Measurements from ENCODE around the gene TRAPPC2L.

- TF ChIP-seq CTCF (conservative IDR thresholded peaks at IDR 0.05; ENCODE audit: low read depth in 2 of 2) (no peak), EZH2phosphoT487 (IDR thresholded peaks at IDR 0.05; ENCODE audit: unreplicated experiment) (no peak), POLR2AphosphoS5 (IDR thresholded peaks at IDR 0.05; ENCODE audit: low read depth) (no peak), EZH2 (IDR thresholded peaks at IDR 0.05; ENCODE audit: low read depth, unreplicated experiment) (no peak), CREB1 (CRISPR knock-in tag; IDR thresholded peaks at IDR 0.05; ENCODE audit: low read depth) (no peak), REST (IDR thresholded peaks at IDR 0.05; ENCODE audit: unreplicated experiment) (no peak), JUNB (IDR thresholded peaks at IDR 0.05; ENCODE audit: unreplicated experiment) (no peak), ZNF331 (CRISPR knock-in tag; IDR thresholded peaks at IDR 0.05; ENCODE audit: low read depth) (no peak), STAT1 (IDR thresholded peaks at IDR 0.05; ENCODE audit: unreplicated experiment) (no peak), ZNF114 (CRISPR knock-in tag; IDR thresholded peaks at IDR 0.05) (no peak), NANOG (IDR thresholded peaks at IDR 0.05; ENCODE audit: borderline replicate concordance) (no peak), ZNF462 (CRISPR knock-in tag; IDR thresholded peaks at IDR 0.05) (no peak)
- TF ChIP-seq, protein P1, sequence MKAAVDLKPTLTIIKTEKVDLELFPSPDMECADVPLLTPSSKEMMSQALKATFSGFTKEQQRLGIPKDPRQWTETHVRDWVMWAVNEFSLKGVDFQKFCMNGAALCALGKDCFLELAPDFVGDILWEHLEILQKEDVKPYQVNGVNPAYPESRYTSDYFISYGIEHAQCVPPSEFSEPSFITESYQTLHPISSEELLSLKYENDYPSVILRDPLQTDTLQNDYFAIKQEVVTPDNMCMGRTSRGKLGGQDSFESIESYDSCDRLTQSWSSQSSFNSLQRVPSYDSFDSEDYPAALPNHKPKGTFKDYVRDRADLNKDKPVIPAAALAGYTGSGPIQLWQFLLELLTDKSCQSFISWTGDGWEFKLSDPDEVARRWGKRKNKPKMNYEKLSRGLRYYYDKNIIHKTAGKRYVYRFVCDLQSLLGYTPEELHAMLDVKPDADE (IDR thresholded peaks at IDR 0.05) = no peak
These were observed 34.5 kb upstream of the TRAPPC2L start for GRCh38 chr16:88822281-88823040.
